Keratinocyte (primary cell): ENCODE data around the gene ATP6V0A1. TPM values are rescaled to one million over a fixed set of nuclear protein-coding genes. Genes with fewer than 3 reads are reported as not detected.

Experiments used
- DNase-seq: peaks from one replicate; pipeline ENCODE4 v3.0.0-alpha.2; 2011; ENCODE audit warnings: low read depth, missing footprints, low spot score
- FAIRE-seq: peaks from 2 replicates; lab custom pipeline; 2011; peaks lifted over from hg19 to GRCh38; lab: Jason Lieb, UNC
- H2AFZ ChIP-seq: 2 replicates; pipeline ENCODE4 v1.6.0; 2012; ENCODE audit warnings: low read length, control low read depth, inconsistent platforms; ENCODE audit not compliant: control insufficient read depth
- H3K27ac ChIP-seq: 2 replicates; pipeline ENCODE4 v1.5.1; 2011; ENCODE audit warnings: low read length; ENCODE audit not compliant: control insufficient read depth, insufficient read depth
- H3K27me3 ChIP-seq: 3 replicates; pipeline ENCODE4 v1.6.0; 2011; ENCODE audit warnings: low read length; ENCODE audit not compliant: control insufficient read depth, insufficient read depth; ENCODE audit errors: extremely low read depth
- H3K36me3 ChIP-seq, 2 experiments: 2 replicates in 1 of 2; 3 replicates in 1 of 2; pipeline ENCODE4 v1.5.1; 2011; ENCODE audit warnings: low read length in 2 of 2, mild to moderate bottlenecking in 1 of 2; ENCODE audit not compliant: control insufficient read depth in 2 of 2, insufficient read depth in 2 of 2; ENCODE audit errors: extremely low read depth in 1 of 2
- H3K4me1 ChIP-seq: 3 replicates; pipeline ENCODE4 v1.5.1; 2011; ENCODE audit warnings: low read length; ENCODE audit not compliant: control insufficient read depth, insufficient read depth; ENCODE audit errors: extremely low read depth
- H3K4me2 ChIP-seq: 3 replicates; pipeline ENCODE4 v1.6.0; 2011; ENCODE audit warnings: low read depth, low read length; ENCODE audit not compliant: control insufficient read depth, insufficient read depth; ENCODE audit errors: extremely low read depth
- H3K4me3 ChIP-seq, 3 experiments: fragments of 200-600 bp in 1 of 3; sonication (generic) in 1 of 3; 2 replicates in 2 of 3; 3 replicates in 1 of 3; pipeline ENCODE4 v1.5.1; 2011 to 2016; ENCODE audit warnings: low read length in 3 of 3, mild to moderate bottlenecking in 3 of 3, control low read depth in 2 of 3, inconsistent platforms in 1 of 3, low read depth in 1 of 3, mixed read lengths in 1 of 3, mixed run types in 1 of 3, moderate library complexity in 1 of 3; ENCODE audit not compliant: control insufficient read depth in 2 of 3, insufficient read depth in 2 of 3; ENCODE audit errors: extremely low read depth in 1 of 3
- H3K79me2 ChIP-seq: 2 replicates; pipeline ENCODE4 v1.6.0; 2012; ENCODE audit warnings: low read length; ENCODE audit not compliant: control insufficient read depth, insufficient read depth
- H3K9ac ChIP-seq: 3 replicates; pipeline ENCODE4 v1.6.0; 2011; ENCODE audit warnings: low read length; ENCODE audit not compliant: control insufficient read depth, insufficient read depth; ENCODE audit errors: extremely low read depth
- H3K9me1 ChIP-seq: 3 replicates; pipeline ENCODE4 v1.6.0; 2011; ENCODE audit warnings: low read length; ENCODE audit not compliant: control insufficient read depth, insufficient read depth; ENCODE audit errors: extremely low read depth
- H3K9me3 ChIP-seq: 2 replicates; pipeline ENCODE4 v1.5.1; 2012; ENCODE audit warnings: low read depth, low read length; ENCODE audit not compliant: control insufficient read depth
- H4K20me1 ChIP-seq: 3 replicates; pipeline ENCODE4 v1.6.0; 2011; ENCODE audit warnings: low read length; ENCODE audit not compliant: control insufficient read depth, insufficient read depth; ENCODE audit errors: extremely low read depth
- CTCF ChIP-seq, 3 experiments: IDR thresholded peaks in 1 of 3; conservative IDR thresholded peaks in 1 of 3; optimal IDR thresholded peaks in 1 of 3; 2 replicates in 2 of 3; 3 replicates in 1 of 3; pipeline versions ENCODE3 to v1.5.1; 2011; ENCODE audit warnings: low read length in 3 of 3, mild to moderate bottlenecking in 3 of 3, moderate library complexity in 2 of 3, control low read depth in 1 of 3, inconsistent platforms in 1 of 3; ENCODE audit not compliant: insufficient read depth in 2 of 3; ENCODE audit errors: extremely low read depth in 1 of 3
- EZH2 ChIP-seq: IDR thresholded peaks from one replicate; pipeline ENCODE4 v1.6.1; 2012; ENCODE audit warnings: inconsistent platforms, mild to moderate bottlenecking, low read length, moderate library complexity
- dilution Hi-C: fragments of 300-500 bp; cut with MboI; formaldehyde crosslinking; loops from one replicate; pipeline ENCODE4 v1.7.0; 2020; ENCODE audit warnings: low sequenced_read_pairs; ENCODE audit not compliant: extremely low pct_ligation_motif_present
- polyA plus RNA-seq, 5 experiments: library from polyadenylated mRNA; depleted of rRNA in 3 of 5; stranded (reverse) in 3 of 5; stranded (forward) in 1 of 5; unstranded in 1 of 5; fragments of >200 nt; gene quantifications; 1 replicate in 1 of 5; 2 replicates in 3 of 5; 3 replicates in 1 of 5; pipeline versions ENCODE4 v1.2.1 to v1.2.3, GENCODE V29; 2011 to 2012; ENCODE audit warnings: missing spikeins in 2 of 5, low read depth in 1 of 5, low replicate concordance in 1 of 5

Gene ATP6V0A1
- polyA plus RNA-seq, 1 donor (not counting 4 experiments of a cell fraction or from before 2014, with no cell fraction given): 24.0 TPM

GRCh38 chr17:42485680-42486079 lies 27.0 kb downstream of the ATP6V0A1 start:
- TF ChIP-seq EZH2 (no peak), CTCF (optimal IDR thresholded peaks at IDR 0.05 in 1 of 3, IDR thresholded peaks at IDR 0.05 in 1 of 3, conservative IDR thresholded peaks at IDR 0.05 in 1 of 3; ENCODE audit: extremely low read depth in 1 of 3, insufficient read depth in 2 of 3, low read length in 3 of 3) (no peak)

DNA sequence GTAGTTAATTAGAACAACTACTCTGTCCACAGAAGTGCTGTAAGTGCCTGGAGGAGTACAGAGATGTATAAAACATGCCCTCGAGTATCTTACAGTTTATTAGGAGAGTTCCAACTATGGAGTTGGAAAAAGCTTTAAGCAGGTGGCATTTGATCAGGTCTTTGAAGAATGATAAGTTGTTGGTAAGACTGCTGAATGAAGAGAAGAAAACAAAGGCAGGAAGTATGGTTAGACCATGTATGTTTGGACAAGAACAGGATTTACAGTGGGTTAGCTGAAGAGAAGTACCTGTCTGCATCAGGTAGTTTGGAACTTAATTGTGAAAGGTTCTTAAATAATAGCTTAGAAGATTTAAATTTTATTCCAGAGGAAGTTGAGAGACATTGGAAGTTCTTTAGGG lies 29.4 kb downstream of the ATP6V0A1 start:
- FAIRE-seq (no peak), DNase-seq (no peak)
- H4K20me1 ChIP-seq: no peaks in the 10 kb centered on the region
- no peak overlapping the region for H3K27ac ChIP-seq
- H3K9ac ChIP-seq: no peak overlapping the region
- dilution Hi-C loops: no loop called here
- H3K4me3 ChIP-seq: no peak overlapping the region
- H3K9me3 ChIP-seq: no peaks in the 10 kb centered on the region
- no peaks in the 10 kb centered on the region for H3K9me1 ChIP-seq
- H3K4me1 ChIP-seq: no peaks in the 10 kb centered on the region
- H3K4me2 ChIP-seq: no peak overlapping the region
- TF ChIP-seq CTCF (optimal IDR thresholded peaks at IDR 0.05 in 1 of 3, IDR thresholded peaks at IDR 0.05 in 1 of 3, conservative IDR thresholded peaks at IDR 0.05 in 1 of 3; ENCODE audit: extremely low read depth in 1 of 3, insufficient read depth in 2 of 3, low read length in 3 of 3): no peak
- TF ChIP-seq EZH2: no peak
- H2AFZ ChIP-seq: no peak overlapping the region
- H3K79me2 ChIP-seq: no peaks in the 10 kb centered on the region
- H3K36me3 ChIP-seq: peaks cover 21 to 25% of the 10 kb centered on the region in 2 experiments
- H3K27me3 ChIP-seq: no peaks in the 10 kb centered on the region

More at GRCh38 chr17:42485680-42486079, 27.0 kb downstream of the ATP6V0A1 start:
- H3K36me3 ChIP-seq: peaks cover 20% of the 10 kb centered on the region in 2 experiments
- H3K9me1 ChIP-seq: no peaks in the 10 kb centered on the region
- no peaks in the 10 kb centered on the region for H3K4me1 ChIP-seq
- no peak overlapping the region for H2AFZ ChIP-seq
- dilution Hi-C loops: no loop called here
- no peaks in the 10 kb centered on the region for H3K9me3 ChIP-seq
- H3K79me2 ChIP-seq: no peaks in the 10 kb centered on the region
- FAIRE-seq (no peak), DNase-seq (no peak)
- no peak overlapping the region for H3K27ac ChIP-seq
- H3K9ac ChIP-seq: no peak overlapping the region
- H3K4me3 ChIP-seq: no peak overlapping the region
- H3K27me3 ChIP-seq: no peaks in the 10 kb centered on the region
- H3K4me2 ChIP-seq: no peak overlapping the region
- no peaks in the 10 kb centered on the region for H4K20me1 ChIP-seq
